Activated CD8-positive, alpha-beta memory T cell treated with anti-CD3 and anti-CD28 coated beads for 1 hour (primary cell): ENCODE measurements around the gene CNPY3.
A peak's percentile ranks its signal among the peaks of the same experiment; 100 is the strongest.
"Not testable (repeated sequence)": the region's sequence is repeated elsewhere in the genome, so short reads cannot be mapped to it uniquely, and the experiment has no call there.

Experiments
- DNase-seq, 2 donors: peaks; one replicate each; pipeline ENCODE4 v3.0.0-alpha.2; 2020; ENCODE audit warnings: low read depth in 1 of 2; ENCODE audit errors: extremely low read depth in 1 of 2

The CNPY3 gene

DNA sequence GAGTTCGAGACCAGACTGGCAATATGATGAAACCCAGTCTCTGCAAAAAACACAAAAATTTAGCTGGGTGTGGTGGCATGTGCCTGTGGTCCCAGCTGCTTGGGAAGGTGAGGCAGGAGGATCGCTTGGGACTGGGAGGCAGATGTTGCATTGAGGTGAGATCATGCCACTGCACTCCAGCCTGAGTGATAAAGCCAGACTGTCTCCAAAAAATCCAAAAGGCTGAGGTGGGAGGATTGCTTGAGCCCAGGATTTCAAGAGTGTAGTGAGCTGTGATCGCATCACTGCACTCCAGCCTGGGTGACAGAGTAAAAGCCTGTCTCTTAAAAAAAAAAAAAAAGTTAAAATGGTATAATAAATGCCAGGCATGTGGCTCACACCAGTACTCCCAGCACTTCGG is 14.7 kb upstream of the CNPY3 start:
- DNase-seq, result no peak

DNA sequence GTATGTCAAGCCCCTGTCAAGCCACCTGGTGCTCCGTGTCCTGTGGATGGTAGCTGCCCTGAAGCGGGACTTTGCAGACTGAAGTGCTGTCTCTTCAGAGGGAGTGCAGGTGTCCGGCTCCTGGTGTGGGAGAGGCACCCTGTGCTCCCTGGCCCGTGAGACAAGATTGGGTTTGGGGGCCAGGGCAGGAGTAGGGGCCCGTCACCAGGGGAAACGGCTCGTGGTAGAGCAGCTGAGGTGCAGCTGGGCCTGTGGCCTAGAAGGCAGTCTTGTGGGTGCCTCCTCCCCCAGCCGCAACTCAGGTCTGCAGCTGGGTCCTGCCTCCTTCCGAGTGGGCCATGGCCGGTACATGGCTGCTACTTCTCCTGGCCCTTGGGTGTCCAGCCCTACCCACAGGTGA is 13.5 kb upstream of the CNPY3 start, which contains the start of gene PTCRA:
PTCRA (plus strand) TSS at position 322 of the 400 bp plus-strand sequence; CDS start at position 339, 17 bp downstream.
- no peak for DNase-seq

DNA sequence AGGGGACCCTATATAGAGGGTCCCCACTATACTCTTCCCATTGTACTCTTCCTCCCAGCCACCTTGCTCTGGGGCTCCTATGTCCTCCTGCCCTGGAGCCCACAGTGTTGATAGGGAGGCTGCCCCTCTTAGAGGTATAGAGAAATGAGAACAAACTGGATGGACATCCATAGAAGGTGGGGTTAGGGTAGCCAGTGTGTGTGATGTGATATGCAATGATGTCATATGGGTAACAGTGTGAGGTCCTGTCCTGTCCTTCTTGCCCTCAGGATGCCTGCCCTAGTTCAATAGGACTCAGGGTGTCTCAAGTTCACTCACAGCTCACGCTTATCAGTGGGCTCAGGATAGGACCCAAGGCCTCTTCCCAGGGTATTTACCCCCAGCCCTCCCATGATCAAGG is 13.0 kb upstream of the CNPY3 start:
- no peak for DNase-seq

DNA sequence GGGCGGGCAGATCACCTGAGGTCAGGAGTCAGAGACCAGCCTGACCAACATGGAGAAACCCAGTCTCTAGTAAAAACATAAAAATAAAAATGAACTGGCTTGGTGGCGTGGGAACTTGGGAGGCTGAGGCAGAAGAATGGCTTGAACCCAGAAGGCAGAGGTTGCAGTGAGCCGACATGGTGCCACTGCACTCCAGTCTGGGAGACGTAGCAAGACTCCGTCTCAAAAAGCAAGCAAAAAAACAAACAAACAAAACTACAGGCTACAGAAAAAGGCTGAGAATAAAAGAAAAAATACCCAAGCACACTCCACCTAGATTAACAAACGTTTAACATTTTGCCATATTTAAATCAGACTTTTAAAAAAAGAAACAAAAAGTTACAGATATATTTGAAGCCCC is 7.5 kb upstream of the CNPY3 start:
- DNase-seq, result no peak

DNA sequence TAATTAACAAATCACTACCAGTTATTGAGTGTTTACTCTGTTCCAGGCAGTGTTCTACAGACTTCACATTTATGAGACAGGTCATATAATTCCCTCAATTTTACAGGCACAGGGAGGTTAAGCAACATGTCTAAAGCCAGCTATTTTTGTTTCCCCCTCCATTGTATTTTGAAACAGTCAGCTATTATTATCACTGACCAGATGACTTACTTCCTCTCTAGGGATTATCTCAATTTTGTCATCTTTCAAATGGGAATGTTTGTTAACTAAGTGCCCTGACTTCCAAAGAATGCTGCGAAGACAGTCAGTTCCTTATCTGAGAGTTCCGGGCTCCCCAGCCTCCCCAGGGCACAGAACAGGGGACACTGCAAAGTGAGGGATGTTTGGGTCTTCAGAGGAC is 5.6 kb upstream of the CNPY3 start:
- DNase-seq, result no peak

DNA sequence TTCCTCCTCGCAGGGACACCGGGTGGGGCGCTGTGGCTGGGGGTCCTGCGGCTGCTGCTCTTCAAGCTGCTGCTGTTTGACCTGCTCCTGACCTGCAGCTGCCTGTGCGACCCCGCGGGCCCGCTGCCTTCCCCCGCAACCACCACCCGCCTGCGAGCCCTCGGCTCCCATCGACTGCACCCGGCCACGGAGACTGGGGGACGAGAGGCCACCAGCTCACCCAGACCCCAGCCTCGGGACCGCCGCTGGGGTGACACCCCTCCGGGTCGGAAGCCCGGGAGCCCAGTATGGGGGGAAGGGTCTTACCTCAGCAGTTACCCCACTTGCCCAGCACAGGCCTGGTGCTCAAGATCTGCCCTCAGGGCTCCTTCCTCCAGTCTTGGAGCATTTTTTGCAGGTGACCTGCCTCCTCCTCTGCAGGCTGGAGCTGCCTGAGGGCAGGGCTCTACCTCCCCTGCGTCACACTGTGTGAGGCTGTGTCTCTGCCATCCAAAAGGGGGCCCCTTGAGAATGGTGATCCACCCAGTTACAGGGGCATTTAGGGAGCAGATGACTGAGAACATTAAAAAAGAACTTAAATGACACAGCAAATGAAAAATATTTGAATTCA is 3.9 kb upstream of the CNPY3 start:
- no peak for DNase-seq

DNA sequence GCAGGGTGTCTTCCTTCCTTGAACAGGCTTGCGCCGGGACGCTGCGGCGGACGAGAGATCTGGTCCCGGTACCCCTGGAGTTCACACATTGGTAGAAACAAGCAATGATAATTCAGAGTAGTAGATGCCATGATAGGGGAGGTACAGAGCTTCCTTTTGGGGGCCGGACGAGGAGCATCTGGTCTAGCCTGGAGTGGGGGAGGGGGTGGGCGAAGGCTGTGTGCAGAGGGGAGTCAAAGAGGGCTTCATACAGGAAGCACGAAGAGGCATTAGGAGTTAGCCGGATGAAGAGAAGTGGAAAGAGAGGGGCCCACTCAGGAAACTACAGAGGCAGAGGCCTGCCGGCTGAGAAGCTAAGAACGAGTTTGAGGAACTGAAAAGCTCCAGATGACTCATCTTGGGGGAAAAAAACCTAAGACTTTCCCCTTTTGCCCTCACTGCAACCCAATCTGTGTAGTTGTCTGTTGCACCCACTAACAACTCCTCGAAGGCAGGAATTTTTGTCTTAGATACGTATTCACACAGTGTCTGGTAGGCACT is 611 bp downstream of the CNPY3 start:
- DNase-seq, result peak; percentile 7 to 12

DNA sequence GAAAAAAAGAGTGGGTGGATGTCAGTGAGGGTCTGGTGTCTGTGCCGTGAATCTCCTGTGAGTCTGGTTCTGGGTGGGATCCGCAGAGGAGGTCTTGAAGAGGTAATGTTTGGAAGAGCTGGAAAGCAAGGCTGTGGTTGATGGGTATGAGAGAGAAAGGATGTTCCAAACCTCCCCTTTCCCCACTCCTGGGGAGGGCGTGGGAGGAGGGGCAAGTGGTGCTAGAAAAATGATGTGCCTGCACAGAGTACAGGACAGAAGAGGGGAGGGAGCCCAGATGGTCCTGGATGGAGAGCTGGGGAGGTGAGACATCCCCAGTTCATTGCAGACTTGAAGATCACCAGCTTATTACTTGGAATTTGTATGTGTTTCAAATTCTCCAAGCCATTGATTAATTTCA is 3.1 kb downstream of the CNPY3 start:
- no peak for DNase-seq

DNA sequence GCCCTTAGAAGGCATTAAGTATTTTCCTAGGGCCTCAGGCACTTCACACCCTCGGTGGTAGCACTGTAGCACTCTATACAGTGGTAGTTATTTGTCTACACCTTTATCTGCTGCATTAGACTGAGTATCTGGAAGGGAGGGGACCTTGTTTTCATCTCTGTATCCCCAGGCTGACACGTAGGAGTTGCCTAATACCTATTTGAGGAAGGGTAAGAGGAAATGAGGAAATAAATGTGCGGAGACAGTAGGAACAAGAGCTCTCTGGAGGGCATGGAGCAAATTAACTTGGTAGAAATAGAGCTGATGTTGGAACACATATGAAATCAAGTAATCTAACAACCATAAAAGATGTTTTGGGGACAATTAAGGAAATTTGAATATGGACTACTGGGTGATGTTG is 3.9 kb downstream of the CNPY3 start:
- DNase-seq, result no peak

DNA sequence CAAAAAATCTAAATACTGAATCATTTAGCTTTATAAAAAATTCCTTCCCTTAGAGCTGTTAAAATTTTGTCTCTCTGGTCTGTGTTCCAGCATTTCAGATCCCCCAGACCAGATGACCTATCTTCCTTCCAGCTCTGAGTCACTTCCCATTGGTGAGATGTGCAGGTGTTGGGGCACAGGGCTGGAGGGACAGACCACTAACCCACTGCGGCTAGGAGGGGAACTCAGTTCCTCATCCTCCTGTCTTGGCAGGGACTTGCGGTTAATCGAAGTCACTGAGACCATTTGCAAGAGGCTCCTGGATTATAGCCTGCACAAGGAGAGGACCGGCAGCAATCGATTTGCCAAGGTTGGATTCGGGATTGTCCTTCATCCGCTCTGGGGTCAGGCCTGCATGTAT is 6.0 kb downstream of the CNPY3 start:
- DNase-seq, result no peak

DNA sequence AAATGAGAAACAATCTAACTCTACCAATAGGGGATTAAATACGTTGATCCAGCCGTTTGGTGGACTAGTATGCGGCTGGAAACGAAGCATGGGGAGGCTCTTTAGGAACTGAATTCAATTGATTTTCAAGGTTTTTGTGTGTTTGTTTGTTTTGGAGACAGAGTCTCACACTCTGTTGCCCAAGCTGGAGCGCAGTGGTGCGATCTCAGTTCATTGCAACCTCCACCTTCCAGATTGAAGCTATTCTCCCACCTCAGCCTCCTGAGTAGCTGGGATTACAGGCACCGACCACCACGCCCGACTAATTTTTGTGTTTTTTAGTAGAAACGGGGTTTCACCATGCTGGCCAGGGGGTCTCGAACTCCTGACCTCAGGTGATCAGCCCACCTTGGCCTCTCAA is 7.1 kb downstream of the CNPY3 start:
- DNase-seq, result no peak

DNA sequence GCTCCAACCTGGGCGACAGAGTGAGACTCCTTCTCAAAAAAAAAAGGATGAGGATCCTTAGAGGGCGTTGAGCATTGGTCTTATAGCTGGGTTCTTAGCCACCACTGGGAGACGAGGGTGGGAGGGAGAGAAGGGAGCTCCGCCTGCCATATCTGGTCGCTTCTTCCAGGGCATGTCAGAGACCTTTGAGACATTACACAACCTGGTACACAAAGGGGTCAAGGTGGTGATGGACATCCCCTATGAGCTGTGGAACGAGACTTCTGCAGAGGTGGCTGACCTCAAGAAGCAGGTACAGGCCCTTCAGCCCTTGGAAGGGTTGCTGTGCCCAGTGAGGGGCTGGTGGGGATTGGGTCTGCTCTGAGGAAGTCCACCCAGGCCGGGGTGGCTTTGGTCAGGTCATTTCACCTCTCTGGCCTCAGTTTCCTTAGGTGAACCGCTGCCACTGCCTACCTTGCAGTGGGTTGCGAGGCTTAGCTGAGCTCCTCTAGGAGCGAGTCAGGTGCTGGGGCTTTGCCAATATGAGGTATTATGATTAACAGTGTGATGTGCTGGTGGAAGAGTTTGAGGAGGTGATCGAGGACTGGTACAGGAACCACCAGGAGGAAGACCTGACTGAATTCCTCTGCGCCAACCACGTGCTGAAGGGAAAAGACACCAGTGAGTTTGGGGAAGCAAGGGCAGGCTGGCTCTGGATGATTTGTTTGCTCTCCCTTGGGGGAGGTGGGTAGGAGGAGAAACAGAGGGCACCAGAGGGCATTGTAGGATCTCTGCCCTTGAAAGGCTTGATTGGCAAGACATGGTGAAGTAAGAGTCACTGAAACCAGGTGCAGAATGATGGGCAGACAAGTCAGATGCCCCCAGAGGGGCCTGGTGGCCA is 8.5 kb downstream of the CNPY3 start:
- DNase-seq, result no peak

DNA sequence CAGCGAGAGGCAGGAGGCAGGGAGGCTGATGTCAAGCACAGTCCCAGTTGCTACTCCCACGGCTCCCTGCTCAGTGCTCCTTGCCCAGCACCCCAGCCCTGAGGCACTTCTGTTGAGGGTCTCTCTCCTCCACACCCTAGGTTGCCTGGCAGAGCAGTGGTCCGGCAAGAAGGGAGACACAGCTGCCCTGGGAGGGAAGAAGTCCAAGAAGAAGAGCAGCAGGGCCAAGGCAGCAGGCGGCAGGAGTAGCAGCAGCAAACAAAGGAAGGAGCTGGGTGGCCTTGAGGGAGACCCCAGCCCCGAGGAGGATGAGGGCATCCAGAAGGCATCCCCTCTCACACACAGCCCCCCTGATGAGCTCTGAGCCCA is 9.1 kb downstream of the CNPY3 start:
- DNase-seq, result no peak

DNA sequence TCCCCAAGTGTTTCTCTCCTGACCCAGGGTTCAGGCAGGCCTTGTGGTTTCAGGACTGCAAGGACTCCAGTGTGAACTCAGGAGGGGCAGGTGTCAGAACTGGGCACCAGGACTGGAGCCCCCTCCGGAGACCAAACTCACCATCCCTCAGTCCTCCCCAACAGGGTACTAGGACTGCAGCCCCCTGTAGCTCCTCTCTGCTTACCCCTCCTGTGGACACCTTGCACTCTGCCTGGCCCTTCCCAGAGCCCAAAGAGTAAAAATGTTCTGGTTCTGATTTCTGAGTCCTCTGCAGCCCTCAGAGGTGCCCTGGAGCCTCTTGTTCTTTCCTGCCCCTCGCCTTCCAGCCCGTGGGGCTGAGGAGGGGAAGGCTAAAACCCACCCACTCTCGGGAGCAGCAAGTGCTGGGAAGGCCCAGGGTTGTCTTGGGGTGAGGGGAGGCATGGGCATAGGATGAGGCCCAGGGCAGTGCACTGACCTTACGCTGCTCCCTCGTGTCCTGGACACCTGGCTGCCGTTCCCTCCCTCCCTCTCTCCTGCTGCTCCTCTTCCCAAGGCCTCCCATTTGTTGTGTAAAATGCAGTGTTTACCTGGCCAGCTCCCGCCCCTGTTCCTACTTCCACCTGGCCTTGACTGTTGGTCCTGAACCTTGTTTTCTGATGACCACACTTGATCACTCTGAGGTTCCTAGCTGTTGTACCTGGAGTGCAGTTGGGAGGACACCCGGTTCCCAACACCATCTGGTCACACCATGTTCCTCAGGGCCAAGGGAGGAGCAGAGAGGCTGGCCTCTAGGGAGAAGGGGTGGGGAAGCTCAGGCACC is 9.9 kb downstream of the CNPY3 start:
- no peak for DNase-seq

DNA sequence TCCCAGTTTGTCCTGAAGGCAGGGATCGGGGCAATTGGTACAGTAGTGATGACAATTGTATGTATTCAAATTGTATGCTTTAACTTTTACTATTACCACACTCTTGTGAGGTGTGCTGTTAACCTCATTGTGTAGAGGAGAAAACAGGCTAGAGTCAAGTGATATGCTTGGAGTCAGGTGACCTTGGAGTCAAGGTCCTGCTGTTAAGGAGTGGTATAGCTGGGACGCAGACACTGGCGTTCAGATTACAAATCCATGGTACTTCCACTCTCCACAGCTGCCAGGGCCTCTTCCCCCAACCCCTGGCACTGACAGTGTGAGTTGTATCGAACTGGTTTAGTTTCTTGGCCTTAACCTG is 10.5 kb downstream of the CNPY3 start:
- no peak for DNase-seq

DNA sequence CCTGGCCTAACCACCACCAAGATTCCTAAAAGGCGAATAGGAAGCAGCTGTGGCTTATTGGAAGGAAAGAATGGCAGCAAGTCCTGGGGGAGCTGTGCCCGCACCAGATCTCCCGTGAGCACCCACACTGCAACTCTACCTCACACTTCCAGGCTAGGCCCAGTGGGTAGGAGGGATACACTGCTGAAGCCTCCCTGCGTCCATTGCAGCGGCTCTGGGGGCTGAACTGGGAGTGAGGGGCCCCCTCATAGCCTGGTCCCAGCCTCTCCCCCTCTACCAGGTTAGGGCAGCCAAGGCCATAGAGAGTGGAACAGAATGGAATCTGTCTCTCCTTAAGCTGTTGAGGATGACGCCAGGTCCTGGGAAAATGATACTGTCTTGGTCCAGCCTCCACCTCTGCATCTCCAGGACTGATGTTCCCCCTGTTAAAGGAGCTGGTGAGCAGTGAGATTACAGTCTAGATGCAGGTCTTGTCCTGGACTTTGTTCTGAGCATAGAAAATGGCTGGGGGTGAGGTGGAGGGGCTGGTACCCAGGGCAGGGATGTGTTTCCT is 11.3 kb downstream of the CNPY3 start:
- DNase-seq, result no peak

DNA sequence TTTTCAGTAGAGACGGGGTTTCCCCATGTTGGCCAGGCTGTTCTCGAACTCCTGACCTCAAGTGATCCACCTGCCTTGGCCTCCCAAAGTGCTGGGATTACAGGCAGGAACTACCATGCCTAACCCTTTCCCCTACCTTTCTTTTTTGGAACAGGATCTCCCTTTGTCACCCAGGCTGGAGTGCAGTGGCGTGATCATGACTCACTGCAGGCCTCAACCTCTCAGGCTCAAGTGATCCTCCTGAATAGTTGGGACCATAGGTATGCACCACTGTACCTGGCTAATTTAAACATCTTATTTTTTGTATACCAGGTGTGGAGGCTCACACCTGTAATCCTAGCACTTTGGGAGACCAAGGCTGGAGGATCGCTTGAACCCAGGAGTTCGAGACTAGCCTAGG is 12.1 kb downstream of the CNPY3 start:
- not testable (repeated sequence) for DNase-seq

DNA sequence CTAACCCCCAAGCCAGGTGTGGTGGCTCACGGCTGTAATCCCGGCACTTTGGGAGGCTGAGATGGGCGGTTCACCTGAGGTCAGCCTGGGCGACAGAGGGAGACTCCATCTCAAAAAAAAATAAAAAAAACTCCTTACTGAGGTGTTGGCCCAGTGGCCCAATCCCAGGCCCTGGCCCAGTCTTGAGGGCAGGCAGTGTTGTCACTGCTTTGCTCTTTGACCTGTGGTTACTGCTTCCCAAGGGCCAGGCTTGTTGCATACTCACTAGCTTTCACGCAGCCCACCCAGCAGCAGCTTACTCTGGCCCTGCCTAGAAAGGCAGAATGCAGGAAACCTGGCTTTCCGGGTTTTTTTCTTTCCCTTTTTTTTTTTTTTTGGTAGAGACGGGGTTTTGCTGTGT is 13.2 kb downstream of the CNPY3 start:
- no peak for DNase-seq

DNA sequence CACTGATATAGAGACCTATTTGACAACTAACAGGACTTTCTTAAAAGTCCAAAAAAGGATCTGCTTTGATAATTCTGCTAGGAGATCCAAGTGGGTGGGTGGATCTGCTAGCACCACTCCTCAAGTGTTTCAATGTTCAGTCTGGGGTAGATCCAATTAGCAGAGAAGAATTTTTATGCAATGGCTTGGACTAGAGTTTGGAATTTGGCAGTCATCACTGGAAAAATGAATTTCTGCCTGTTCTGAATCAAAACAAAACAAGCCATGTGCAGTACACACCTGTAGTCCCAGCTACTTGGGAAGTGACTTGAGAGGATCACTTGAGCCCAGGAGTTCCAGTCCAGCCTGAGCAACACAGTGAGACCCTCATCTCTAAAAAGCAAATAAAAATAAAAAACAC is 18.7 kb downstream of the CNPY3 start:
- DNase-seq, result no peak

DNA sequence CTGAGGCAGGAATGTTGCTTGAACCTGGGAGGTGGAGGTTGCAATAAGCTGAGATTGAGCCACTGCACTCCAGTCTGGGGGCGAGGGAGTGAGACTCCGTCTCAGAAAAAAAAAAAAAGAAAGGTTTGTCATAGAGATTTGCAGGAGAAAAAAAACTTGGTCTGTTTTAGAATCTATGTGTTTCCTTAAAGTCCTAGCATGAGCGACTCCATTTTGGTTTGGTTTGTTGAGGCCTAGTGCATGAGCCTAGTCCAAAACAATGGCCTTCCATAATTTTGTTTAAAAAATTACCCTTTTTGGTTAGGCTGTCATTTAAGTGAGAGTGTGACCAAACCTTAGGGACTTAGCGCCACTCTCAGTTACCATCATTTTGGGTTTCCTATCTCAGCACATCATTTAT is 23.1 kb downstream of the CNPY3 start:
- DNase-seq, result no peak

DNA sequence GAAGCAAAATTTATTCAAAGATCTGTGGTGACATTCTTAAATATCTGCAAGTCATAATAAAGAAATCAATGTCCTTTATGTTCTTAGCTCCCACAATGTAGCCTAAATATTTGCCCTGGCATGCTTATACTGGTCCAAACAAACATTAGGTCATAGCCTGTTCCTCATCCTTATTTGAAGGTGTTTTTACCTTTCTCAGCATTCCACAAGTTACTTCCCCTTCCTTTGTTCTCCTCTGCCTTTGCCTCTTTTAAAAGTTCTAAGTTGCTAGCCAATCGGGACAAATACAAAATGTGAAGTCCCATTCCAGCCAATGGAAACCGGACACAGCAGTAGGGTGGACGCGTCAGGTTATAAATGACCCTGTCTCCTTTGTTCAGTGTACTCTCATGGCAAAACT is 25.1 kb downstream of the CNPY3 start:
- not testable (repeated sequence) for DNase-seq
